Memory B cell (primary cell): ENCODE measurements around the gene PPP3CB.
"Not testable (repeated sequence)": the region's sequence is repeated elsewhere in the genome, so short reads cannot be mapped to it uniquely, and the experiment has no call there.

Experiments
- ATAC-seq: fragments of 150-1000 bp; cut with Tn5 transposase; 2 replicates; pipeline ENCODE4 v1.10.0; 2021; ENCODE audit warnings: low read depth, mild to moderate bottlenecking, moderate library complexity
- DNase-seq, 2 donors: peaks; one replicate each; pipeline ENCODE4 v3.0.0; 2022; ENCODE audit warnings: low spot score in 2 of 2
- H3K27ac Mint-ChIP-seq: one replicate; pipeline ENCODE4 v1.8.0; 2022; ENCODE audit warnings: mild to moderate bottlenecking, moderate library complexity, mixed read lengths
- H3K27me3 Mint-ChIP-seq: one replicate; pipeline ENCODE4 v1.8.0; 2022; ENCODE audit warnings: mixed read lengths
- H3K36me3 Mint-ChIP-seq: one replicate; pipeline ENCODE4 v1.8.0; 2022; ENCODE audit warnings: mild to moderate bottlenecking, mixed read lengths
- H3K4me1 Mint-ChIP-seq: one replicate; pipeline ENCODE4 v1.8.0; 2022; ENCODE audit warnings: mixed read lengths
- H3K4me3 Mint-ChIP-seq: one replicate; pipeline ENCODE4 v1.8.0; 2022; ENCODE audit warnings: mild to moderate bottlenecking, moderate library complexity, mixed read lengths
- H3K9me3 Mint-ChIP-seq: one replicate; pipeline ENCODE4 v1.8.0; 2022; ENCODE audit warnings: mixed read lengths

The PPP3CB gene

DNA sequence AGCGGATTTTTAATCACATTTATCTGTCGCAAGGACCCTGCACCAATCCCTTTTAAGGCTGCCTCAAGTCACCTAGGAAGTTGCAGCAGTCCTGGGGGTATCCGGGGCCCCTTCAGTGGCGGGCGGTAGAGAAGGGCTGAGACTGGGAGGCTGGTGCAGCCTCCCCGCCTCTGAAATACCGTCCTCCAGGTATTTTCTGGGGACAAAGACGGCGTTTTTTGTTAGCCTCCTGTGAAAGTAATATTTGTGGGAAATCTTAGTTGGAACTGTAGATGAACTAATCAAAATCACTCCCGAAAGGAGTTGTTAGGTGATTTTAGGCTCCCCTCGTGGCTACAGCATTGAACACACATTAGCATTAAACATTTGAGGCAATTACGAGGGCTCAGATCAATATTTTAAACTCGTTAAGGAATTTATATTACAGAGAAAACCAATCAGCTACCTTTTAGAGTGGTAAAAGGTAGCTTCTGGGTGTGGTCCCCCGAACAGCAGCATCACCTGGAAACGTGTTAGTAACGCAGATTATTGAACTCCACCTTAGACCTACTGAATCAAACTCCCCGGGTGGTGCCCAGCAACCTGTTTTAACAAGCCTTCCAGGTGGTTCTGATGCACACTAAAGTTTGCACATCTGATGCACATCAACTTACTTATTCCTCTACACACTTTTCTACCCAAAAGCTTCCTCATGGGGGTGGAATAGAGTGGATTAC lies 81.4 kb downstream of the PPP3CB start:
- DNase-seq (no peak), ATAC-seq (no peak)
- no peaks in the 10 kb centered on the region for H3K9me3 Mint-ChIP-seq
- H3K4me3 Mint-ChIP-seq, result peak overlapping the region; percentile 93
- H3K36me3 Mint-ChIP-seq, result peaks cover 2% of the 10 kb centered on the region
- H3K27ac Mint-ChIP-seq, result peak overlapping the region; percentile 96
- H3K27me3 Mint-ChIP-seq, result no peaks in the 10 kb centered on the region
- peaks cover 18% of the 10 kb centered on the region for H3K4me1 Mint-ChIP-seq

DNA sequence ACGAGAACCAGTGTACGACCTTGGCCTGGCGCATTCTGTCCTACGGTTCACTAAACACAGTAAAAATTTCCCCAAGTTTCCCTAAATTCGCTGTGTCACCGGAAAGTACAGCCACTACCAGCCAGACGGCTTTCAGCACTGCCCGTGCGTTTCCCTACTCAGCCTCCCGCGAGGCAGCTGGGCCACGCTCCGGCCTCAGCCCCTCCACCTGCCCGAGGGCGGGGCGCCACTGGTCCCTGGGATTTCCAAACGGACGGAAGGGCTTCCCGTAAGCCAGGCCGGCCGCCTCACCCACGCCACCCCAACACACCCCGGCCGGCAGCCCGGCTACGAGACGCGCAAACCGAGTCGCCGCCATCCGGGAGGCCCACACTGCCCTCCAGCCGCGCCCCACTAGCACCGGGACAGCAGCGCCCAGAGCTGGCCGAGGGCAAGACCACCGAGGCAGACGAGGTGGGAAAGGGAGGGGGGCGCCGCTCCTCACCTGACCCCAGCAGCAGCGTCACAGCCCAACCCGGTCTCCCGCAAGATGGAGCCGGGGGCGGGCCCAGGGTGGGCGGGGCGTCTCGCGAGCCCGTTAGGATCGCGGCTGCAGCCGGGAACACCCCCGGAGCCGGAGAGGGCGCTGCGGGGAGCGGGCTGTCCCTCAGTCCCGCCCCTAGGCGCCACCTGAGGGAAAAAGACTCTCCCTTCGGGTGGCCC lies 82.1 kb downstream of the PPP3CB start, which contains the start of gene ANXA7:
ANXA7 (minus strand) TSS at position 531 of the 702 bp plus-strand sequence. CDS start 13,202 bp downstream, outside the sequence.
- H3K27me3 Mint-ChIP-seq, result no peaks in the 10 kb centered on the region
- peak within 1 kb of the TSS; percentile 93 for H3K4me3 Mint-ChIP-seq
- no peaks in the 10 kb centered on the region for H3K9me3 Mint-ChIP-seq
- H3K4me1 Mint-ChIP-seq, result peaks cover 23% of the 10 kb centered on the region
- peaks cover 2% of the 10 kb centered on the region for H3K36me3 Mint-ChIP-seq
- DNase-seq (peak; percentile 84 to 85), ATAC-seq (peak; percentile 86)
- peak within 1 kb of the TSS; percentile 96 for H3K27ac Mint-ChIP-seq

GRCh38 chr10:73413108-73413527 lies 82.7 kb downstream of the PPP3CB start:
- Mint-ChIP-seq H3K9me3 (no peaks in the 10 kb centered on the region), H3K4me3 (peak overlapping the region; percentile 93), H3K27me3 (no peaks in the 10 kb centered on the region), H3K27ac (peak overlapping the region; percentile 96), H3K4me1 (peaks cover 24% of the 10 kb centered on the region), H3K36me3 (peaks cover 2% of the 10 kb centered on the region)
- no peak for DNase-seq
- ATAC-seq, result no peak

GRCh38 chr10:73410897-73411296 lies 84.9 kb downstream of the PPP3CB start:
- H3K4me1 Mint-ChIP-seq, result peaks cover 37% of the 10 kb centered on the region
- no peak overlapping the region for H3K27ac Mint-ChIP-seq
- H3K4me3 Mint-ChIP-seq, result no peak overlapping the region
- no peaks in the 10 kb centered on the region for H3K9me3 Mint-ChIP-seq
- DNase-seq, result no peak
- no peaks in the 10 kb centered on the region for H3K27me3 Mint-ChIP-seq
- ATAC-seq, result no peak
- peaks cover 12% of the 10 kb centered on the region for H3K36me3 Mint-ChIP-seq

DNA sequence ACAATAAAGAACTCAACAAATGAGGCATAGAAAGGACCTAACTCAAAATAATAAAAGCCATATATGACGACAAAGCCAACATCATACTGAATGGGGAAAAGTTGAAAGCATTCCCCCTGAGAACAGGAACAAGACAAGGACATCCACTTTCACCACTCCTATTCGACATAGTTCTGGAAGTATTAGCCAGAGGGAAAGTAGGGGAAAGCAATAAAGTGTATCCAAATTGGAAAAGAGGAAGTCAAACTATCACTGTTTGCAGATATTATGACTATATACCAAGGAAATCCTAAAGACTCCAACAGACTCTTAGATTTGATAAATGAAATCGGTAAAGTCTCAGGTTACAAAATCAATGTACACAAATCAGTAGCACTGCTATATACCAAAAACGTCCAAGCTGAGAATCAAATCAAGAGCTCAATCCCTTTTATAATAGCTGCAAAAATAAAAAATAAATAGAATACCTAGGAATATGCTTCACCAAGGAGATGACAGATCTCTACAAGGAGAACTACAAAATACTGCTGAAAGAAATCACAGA lies 86.8 kb downstream of the PPP3CB start:
- peaks cover 36% of the 10 kb centered on the region for H3K4me1 Mint-ChIP-seq
- peaks cover 12% of the 10 kb centered on the region for H3K36me3 Mint-ChIP-seq
- DNase-seq, result no peak
- no peak overlapping the region for H3K4me3 Mint-ChIP-seq
- no peak overlapping the region for H3K27ac Mint-ChIP-seq
- no peaks in the 10 kb centered on the region for H3K27me3 Mint-ChIP-seq
- H3K9me3 Mint-ChIP-seq, result no peaks in the 10 kb centered on the region
- no peak for ATAC-seq

GRCh38 chr10:73408061-73408460 lies 87.8 kb downstream of the PPP3CB start:
- peaks cover 34% of the 10 kb centered on the region for H3K4me1 Mint-ChIP-seq
- ATAC-seq (no peak), DNase-seq (no peak)
- H3K27me3 Mint-ChIP-seq, result no peaks in the 10 kb centered on the region
- no peak overlapping the region for H3K4me3 Mint-ChIP-seq
- peak overlapping the region; percentile 62 for H3K27ac Mint-ChIP-seq
- H3K36me3 Mint-ChIP-seq, result peaks cover 12% of the 10 kb centered on the region
- no peaks in the 10 kb centered on the region for H3K9me3 Mint-ChIP-seq

DNA sequence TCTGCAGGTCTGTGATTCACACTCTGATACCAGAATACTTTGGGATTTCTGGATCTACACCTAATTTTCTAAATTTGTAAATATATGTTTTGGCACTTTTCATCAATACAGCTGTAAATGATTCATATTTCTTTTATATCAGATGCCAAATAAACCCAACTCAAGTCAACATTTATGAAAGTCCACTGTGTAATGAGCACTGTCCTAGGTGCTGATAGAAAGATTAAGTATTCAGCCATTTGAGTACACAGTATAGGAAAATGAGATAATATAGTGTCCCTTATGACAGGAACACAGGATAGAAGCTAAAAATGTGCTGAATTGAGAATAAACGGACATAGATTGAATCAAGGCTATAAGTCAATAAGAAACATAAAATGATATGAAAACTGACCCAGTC lies 88.3 kb downstream of the PPP3CB start:
- no peaks in the 10 kb centered on the region for H3K27me3 Mint-ChIP-seq

GRCh38 chr10:73406846-73407245 lies 89.0 kb downstream of the PPP3CB start:
- Mint-ChIP-seq H3K4me3 (no peak overlapping the region), H3K27me3 (no peaks in the 10 kb centered on the region), H3K4me1 (peaks cover 30% of the 10 kb centered on the region), H3K36me3 (peaks cover 16% of the 10 kb centered on the region), H3K9me3 (no peaks in the 10 kb centered on the region), H3K27ac (peak overlapping the region; percentile 56)
- DNase-seq (no peak), ATAC-seq (no peak)

More for the DNA sequence above, 88.3 kb downstream of the PPP3CB start:
- DNase-seq, result no peak
- Mint-ChIP-seq H3K27ac (no peak overlapping the region), H3K4me3 (no peak overlapping the region), H3K4me1 (peaks cover 30% of the 10 kb centered on the region), H3K9me3 (no peaks in the 10 kb centered on the region), H3K36me3 (peaks cover 16% of the 10 kb centered on the region)
- no peak for ATAC-seq

DNA sequence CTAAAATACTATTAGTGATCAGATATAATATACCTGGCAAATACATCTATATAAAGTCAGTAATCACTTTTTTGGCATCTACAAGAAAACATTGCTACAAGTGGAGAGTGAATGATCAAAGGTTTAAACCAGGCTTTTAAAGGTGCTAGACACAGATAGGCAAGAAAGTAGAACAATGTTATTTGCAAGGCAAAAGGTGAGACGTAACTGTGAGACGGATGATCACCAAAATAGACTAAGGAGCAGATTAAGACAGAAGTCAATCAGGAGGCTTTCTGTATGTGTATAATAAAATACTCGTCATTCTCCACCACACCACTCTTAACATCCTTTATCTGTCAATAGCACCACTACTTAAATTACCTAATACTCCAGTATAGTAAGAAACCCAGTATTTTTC lies 90.3 kb downstream of the PPP3CB start:
- DNase-seq, result no peak
- Mint-ChIP-seq H3K9me3 (no peaks in the 10 kb centered on the region), H3K27me3 (no peaks in the 10 kb centered on the region), H3K36me3 (peaks cover 16% of the 10 kb centered on the region), H3K27ac (peak overlapping the region; percentile 79), H3K4me1 (peaks cover 28% of the 10 kb centered on the region), H3K4me3 (no peak overlapping the region)
- ATAC-seq, result no peak

- peaks cover 26% of the 10 kb centered on the region for H3K4me1 Mint-ChIP-seq
- no peak overlapping the region for H3K27ac Mint-ChIP-seq
- ATAC-seq, result no peak
- no peaks in the 10 kb centered on the region for H3K27me3 Mint-ChIP-seq
- no peaks in the 10 kb centered on the region for H3K9me3 Mint-ChIP-seq
- no peak overlapping the region for H3K4me3 Mint-ChIP-seq
- DNase-seq, result no peak
- peaks cover 17% of the 10 kb centered on the region for H3K36me3 Mint-ChIP-seq
Measured at GRCh38 chr10:73404690-73405089, 91.1 kb downstream of the PPP3CB start.

GRCh38 chr10:73401636-73402035 lies 94.2 kb downstream of the PPP3CB start:
- Mint-ChIP-seq H3K36me3 (peaks cover 13% of the 10 kb centered on the region), H3K27me3 (no peaks in the 10 kb centered on the region), H3K4me1 (peaks cover 14% of the 10 kb centered on the region), H3K27ac (peak overlapping the region; percentile 73), H3K4me3 (no peak overlapping the region), H3K9me3 (no peaks in the 10 kb centered on the region)
- DNase-seq (no peak), ATAC-seq (no peak)

GRCh38 chr10:73399063-73399462 lies 96.8 kb downstream of the PPP3CB start:
- ATAC-seq (no peak), DNase-seq (no peak)
- H3K4me1 Mint-ChIP-seq, result peaks cover 5% of the 10 kb centered on the region
- peaks cover 25% of the 10 kb centered on the region for H3K36me3 Mint-ChIP-seq
- H3K4me3 Mint-ChIP-seq, result no peak overlapping the region
- H3K9me3 Mint-ChIP-seq, result no peaks in the 10 kb centered on the region
- H3K27ac Mint-ChIP-seq, result peak overlapping the region; percentile 60
- no peaks in the 10 kb centered on the region for H3K27me3 Mint-ChIP-seq

GRCh38 chr10:73398024-73398423 lies 97.8 kb downstream of the PPP3CB start:
- H3K9me3 Mint-ChIP-seq, result peaks cover under 1% of the 10 kb centered on the region
- H3K27me3 Mint-ChIP-seq, result no peaks in the 10 kb centered on the region
- no peak overlapping the region for H3K4me3 Mint-ChIP-seq
- DNase-seq (no peak), ATAC-seq (no peak)
- peaks cover 28% of the 10 kb centered on the region for H3K36me3 Mint-ChIP-seq
- H3K27ac Mint-ChIP-seq, result no peak overlapping the region
- H3K4me1 Mint-ChIP-seq, result peaks cover 6% of the 10 kb centered on the region

DNA sequence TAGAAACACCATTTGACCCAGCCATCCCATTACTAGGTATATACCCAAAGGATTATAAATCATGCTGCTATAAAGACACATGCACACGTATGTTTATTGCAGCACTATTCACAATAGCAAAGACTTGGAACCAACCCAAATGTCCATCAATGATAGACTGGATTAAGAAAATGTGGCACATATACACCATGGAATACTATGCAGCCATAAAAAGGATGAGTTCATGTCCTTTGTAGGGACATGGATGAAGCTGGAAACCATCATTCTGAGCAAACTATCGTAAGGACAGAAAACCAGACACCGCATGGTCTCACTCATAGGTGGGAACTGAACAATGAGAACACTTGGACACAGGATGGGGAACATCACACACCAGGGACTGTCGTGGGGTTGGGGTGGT lies 101.5 kb downstream of the PPP3CB start:
- H3K4me3 Mint-ChIP-seq, result not testable (repeated sequence)

More for the DNA sequence above, 101.5 kb downstream of the PPP3CB start:
- DNase-seq, ATAC-seq, H3K4me1 Mint-ChIP-seq, H3K27ac Mint-ChIP-seq, H3K27me3 Mint-ChIP-seq, H3K9me3 Mint-ChIP-seq: not testable (repeated sequence)
- H3K36me3 Mint-ChIP-seq, result peaks cover 34% of the 10 kb centered on the region
